Kidney (tissue), 14 donors: ENCODE data around the gene OLFML2B. TPM values are rescaled to one million over a fixed set of nuclear protein-coding genes. Genes with fewer than 3 reads are reported as not detected.

Experiments used
- DNase-seq, 5 donors: peaks; one replicate each; pipeline ENCODE4 v3.0.0-alpha.2; 2013 to 2020
- FAIRE-seq: peaks from 2 replicates; lab custom pipeline; 2012; peaks lifted over from hg19 to GRCh38; lab: Jason Lieb, UNC
- H3K27ac ChIP-seq, 2 donors: one replicate each; pipeline ENCODE4 v1.7.0; 2013; ENCODE audit warnings: low read depth in 2 of 2, low read length in 2 of 2, inconsistent platforms in 1 of 2
- H3K27me3 ChIP-seq: one replicate; pipeline ENCODE4 v1.7.1; 2013; ENCODE audit warnings: low read length, inconsistent platforms; ENCODE audit not compliant: control insufficient read depth, insufficient read depth
- H3K36me3 ChIP-seq, 3 donors: one replicate each; pipeline versions ENCODE4 v1.7.0 to v1.7.1; 2013; ENCODE audit warnings: low read length in 3 of 3, control low read depth in 1 of 3, inconsistent platforms in 1 of 3; ENCODE audit not compliant: insufficient read depth in 3 of 3, control insufficient read depth in 2 of 3
- H3K4me1 ChIP-seq, 3 donors: one replicate each; pipeline versions ENCODE4 v1.7.0 to v1.7.1; 2013; ENCODE audit warnings: low read length in 3 of 3, inconsistent platforms in 1 of 3, low read depth in 1 of 3; ENCODE audit not compliant: control insufficient read depth in 2 of 3, insufficient read depth in 2 of 3
- H3K4me3 ChIP-seq, 3 donors: one replicate each; pipeline versions ENCODE4 v1.7.0 to v1.8.1; 2013; ENCODE audit warnings: low read length in 3 of 3, control low read depth in 1 of 3, inconsistent platforms in 1 of 3
- H3K9ac ChIP-seq, 3 donors: one replicate each; pipeline versions ENCODE4 v1.7.0 to v1.7.1; 2013; ENCODE audit warnings: low read length in 3 of 3, control low read depth in 1 of 3, inconsistent platforms in 1 of 3
- H3K9me3 ChIP-seq, 3 donors: one replicate each; pipeline versions ENCODE4 v1.7.0 to v1.7.1; 2013; ENCODE audit warnings: low read length in 3 of 3, control low read depth in 1 of 3, inconsistent platforms in 1 of 3; ENCODE audit not compliant: control insufficient read depth in 2 of 3, insufficient read depth in 1 of 3
- intact Hi-C: fragments of 100-400 bp; cut with DNase I; formaldehyde crosslinking; loops from one replicate; pipeline ENCODE4 v1.11.1; 2022
- polyA plus RNA-seq: library from polyadenylated mRNA; stranded (reverse); fragments of 350-450 nt; fragmentation: Illumina TruSeq; extraction: RNeasy Lipid Tissue Mini Kit (QIAGEN cat#74804); gene quantifications from one replicate; pipeline ENCODE4 v1.2.3, GENCODE V29; 2014; ENCODE audit warnings: low read depth, low replicate concordance; ENCODE audit not compliant: insufficient read depth
- total RNA-seq: library from RNA; stranded (reverse); fragmentation: NEBNext Ultra II Directional; extraction: Animal tissue kit (Norgen Biotek cat#: 25700); gene quantifications from one replicate; pipeline ENCODE4 v1.2.1, GENCODE V29; 2021
- TF ChIP-seq, protein P1 (sequence below): IDR thresholded peaks from 3 replicates; pipeline ENCODE4 v1.5.1; 2012; ENCODE audit warnings: mild to moderate bottlenecking, moderate library complexity, borderline replicate concordance; ENCODE audit not compliant: insufficient read depth; ENCODE audit errors: extremely low read depth
- donor health status: control.
- donor health status: control.
- donor health status: control.
- donor health status: control.
- donor health status: control.
- donor health status: DM: yes; HTN: yes; CAD: no.
- donor health status: Normal renal cell carcinoma (clear cell type).

Gene OLFML2B
- total and polyA plus RNA-seq, 2 donors from 2014 or later = 2.9 to 6.7 TPM

DNA sequence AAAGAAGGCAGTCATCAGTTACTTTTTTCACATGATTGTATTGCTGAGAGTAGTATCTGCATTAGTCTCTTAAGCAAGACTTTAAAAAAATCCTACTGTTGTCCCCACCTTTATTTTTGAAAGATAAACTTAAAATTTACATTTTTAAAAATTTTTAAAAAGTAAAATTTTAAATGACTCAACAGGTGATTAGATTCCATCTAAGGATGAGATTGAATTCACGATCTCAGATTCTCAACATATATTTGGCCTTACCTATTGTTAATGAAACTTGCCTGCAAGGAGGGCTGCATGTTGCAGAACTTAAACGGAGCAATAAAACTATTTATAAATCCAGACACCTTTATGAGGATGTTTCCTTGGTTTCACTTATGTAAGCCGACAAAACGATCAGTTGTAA lies 75.2 kb downstream of the OLFML2B start:
- TF ChIP-seq, protein P1, sequence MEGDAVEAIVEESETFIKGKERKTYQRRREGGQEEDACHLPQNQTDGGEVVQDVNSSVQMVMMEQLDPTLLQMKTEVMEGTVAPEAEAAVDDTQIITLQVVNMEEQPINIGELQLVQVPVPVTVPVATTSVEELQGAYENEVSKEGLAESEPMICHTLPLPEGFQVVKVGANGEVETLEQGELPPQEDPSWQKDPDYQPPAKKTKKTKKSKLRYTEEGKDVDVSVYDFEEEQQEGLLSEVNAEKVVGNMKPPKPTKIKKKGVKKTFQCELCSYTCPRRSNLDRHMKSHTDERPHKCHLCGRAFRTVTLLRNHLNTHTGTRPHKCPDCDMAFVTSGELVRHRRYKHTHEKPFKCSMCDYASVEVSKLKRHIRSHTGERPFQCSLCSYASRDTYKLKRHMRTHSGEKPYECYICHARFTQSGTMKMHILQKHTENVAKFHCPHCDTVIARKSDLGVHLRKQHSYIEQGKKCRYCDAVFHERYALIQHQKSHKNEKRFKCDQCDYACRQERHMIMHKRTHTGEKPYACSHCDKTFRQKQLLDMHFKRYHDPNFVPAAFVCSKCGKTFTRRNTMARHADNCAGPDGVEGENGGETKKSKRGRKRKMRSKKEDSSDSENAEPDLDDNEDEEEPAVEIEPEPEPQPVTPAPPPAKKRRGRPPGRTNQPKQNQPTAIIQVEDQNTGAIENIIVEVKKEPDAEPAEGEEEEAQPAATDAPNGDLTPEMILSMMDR = no peak
- Histone ChIP-seq H3K4me3 (no peak overlapping the region), H3K4me1 (no peaks in the 10 kb centered on the region), H3K27ac (no peak overlapping the region), H3K36me3 (peaks cover 0 to 4% (median 0%) of the 10 kb centered on the region in 3 donors), H3K9me3 (no peaks in the 10 kb centered on the region), H3K27me3 (no peaks in the 10 kb centered on the region), H3K9ac (no peak overlapping the region)
- DNase-seq = peak in 1 of 5 donors; percentile 13
- no peak for FAIRE-seq
- intact Hi-C loops = no loop called here

DNA sequence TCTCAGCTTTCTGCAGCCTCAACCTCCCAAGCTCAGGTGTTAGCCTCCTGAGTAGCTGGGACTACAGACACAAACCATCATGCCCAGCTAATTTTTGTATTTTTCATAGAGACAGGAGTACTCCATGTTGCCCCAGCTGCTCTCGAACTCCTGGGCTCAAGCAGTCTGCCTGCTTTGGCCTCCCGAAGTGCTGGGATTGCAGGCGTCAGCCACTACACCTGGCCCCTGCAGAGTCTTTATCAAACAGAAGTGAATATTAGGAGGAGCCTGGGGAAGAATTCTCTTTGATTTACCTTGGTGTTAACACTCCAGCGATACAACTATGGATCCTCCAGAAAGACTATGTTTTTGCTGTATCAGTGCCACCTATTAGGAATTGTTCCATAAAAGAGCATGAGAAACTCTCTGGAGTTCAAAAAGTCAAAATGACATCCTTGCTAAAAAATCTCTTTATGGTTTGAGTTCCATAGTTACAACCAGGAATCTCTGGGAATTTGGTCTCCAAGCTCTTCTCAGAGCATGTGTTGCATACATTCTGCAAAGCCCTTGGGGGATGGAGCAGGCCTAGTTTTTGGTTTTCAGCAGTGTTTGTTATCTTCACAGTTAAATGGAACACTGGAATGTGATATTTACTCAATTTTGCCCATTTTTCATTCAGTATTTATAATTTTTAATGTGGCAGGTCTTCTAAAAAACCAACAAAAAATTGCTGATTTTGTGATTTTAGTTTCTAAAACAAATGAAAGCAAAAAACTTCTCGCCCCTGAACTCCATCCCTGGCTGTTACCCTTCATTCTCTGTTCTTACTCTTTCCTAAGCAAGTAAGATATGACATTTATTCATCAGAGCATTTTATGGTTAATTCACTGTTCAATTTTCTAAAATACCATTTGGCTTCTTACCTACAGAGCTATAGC lies 77.3 kb downstream of the OLFML2B start:
- TF ChIP-seq, protein P1 = no peak
- Histone ChIP-seq H3K9ac (no peak overlapping the region), H3K9me3 (no peaks in the 10 kb centered on the region), H3K4me1 (no peaks in the 10 kb centered on the region), H3K27me3 (no peaks in the 10 kb centered on the region), H3K27ac (no peak overlapping the region), H3K36me3 (peaks cover 0 to 4% (median 0%) of the 10 kb centered on the region in 3 donors), H3K4me3 (no peak overlapping the region)
- FAIRE-seq = no peak
- DNase-seq = no peak
- intact Hi-C loops = no loop called here

GRCh38 chr1:161945306-161946060 lies 78.2 kb downstream of the OLFML2B start:
- no peak overlapping the region for H3K4me3 ChIP-seq
- no peak for FAIRE-seq
- intact Hi-C loops = no loop called here
- no peak for DNase-seq
- H3K4me1 ChIP-seq = no peaks in the 10 kb centered on the region
- no peak overlapping the region for H3K27ac ChIP-seq
- H3K9me3 ChIP-seq = no peaks in the 10 kb centered on the region
- no peaks in the 10 kb centered on the region for H3K27me3 ChIP-seq
- TF ChIP-seq, protein P1 = no peak
- peaks cover 0 to 4% (median 0%) of the 10 kb centered on the region in 3 donors for H3K36me3 ChIP-seq
- no peak overlapping the region for H3K9ac ChIP-seq
